CD1c-positive myeloid dendritic cell (primary cell): Measurements from ENCODE around the gene PPDPF.

Experiments
- DNase-seq: peaks from one replicate; pipeline ENCODE4 v3.0.0-alpha.2; 2016; ENCODE audit errors: extremely low spot score

Gene PPDPF

GRCh38 chr20:63537525-63538203 lies 17.1 kb downstream of the PPDPF start:
- peak; percentile 99 for DNase-seq

- peak; percentile 41 for DNase-seq
Measured at GRCh38 chr20:63538204-63539091, 17.9 kb downstream of the PPDPF start.

GRCh38 chr20:63539092-63539430 lies 18.5 kb downstream of the PPDPF start:
- no peak for DNase-seq

- no peak for DNase-seq
Measured at GRCh38 chr20:63539441-63540370, 19.1 kb downstream of the PPDPF start.

GRCh38 chr20:63540417-63541186 lies 20.0 kb downstream of the PPDPF start:
- DNase-seq = no peak

GRCh38 chr20:63541371-63541770 lies 20.8 kb downstream of the PPDPF start:
- DNase-seq = no peak

GRCh38 chr20:63542031-63542559 lies 21.5 kb downstream of the PPDPF start:
- DNase-seq = no peak

- DNase-seq = no peak
Measured at GRCh38 chr20:63542696-63543095, 22.1 kb downstream of the PPDPF start.

GRCh38 chr20:63543131-63543530 lies 22.6 kb downstream of the PPDPF start:
- no peak for DNase-seq

GRCh38 chr20:63543733-63544132 lies 23.2 kb downstream of the PPDPF start:
- no peak for DNase-seq

- DNase-seq = no peak
Measured at GRCh38 chr20:63544241-63544957, 23.8 kb downstream of the PPDPF start.

GRCh38 chr20:63544958-63545516 lies 24.5 kb downstream of the PPDPF start:
- no peak for DNase-seq

GRCh38 chr20:63545814-63546213 lies 25.2 kb downstream of the PPDPF start:
- DNase-seq = no peak

GRCh38 chr20:63546256-63546955 lies 25.8 kb downstream of the PPDPF start:
- no peak for DNase-seq

- DNase-seq = no peak
Measured at GRCh38 chr20:63546956-63547724, 26.6 kb downstream of the PPDPF start.

GRCh38 chr20:63547725-63548480 lies 27.3 kb downstream of the PPDPF start, which contains the start of gene SRMS:
Gene SRMS, minus strand, starts transcription at chr20:63547749. Its CDS starts 286 bp downstream, at chr20:63547463.
- DNase-seq = no peak

GRCh38 chr20:63548542-63548941 lies 28.0 kb downstream of the PPDPF start:
- no peak for DNase-seq

- DNase-seq = no peak
Measured at GRCh38 chr20:63549019-63549418, 28.5 kb downstream of the PPDPF start.
